Embryonic facial prominence (tissue), 1 donor: ENCODE results near the gene ARHGAP6.

ENCODE experiments used
- DNase-seq: peaks from one replicate; pipeline ENCODE4 v3.0.0-alpha.2; 2016; ENCODE audit errors: extremely low spot score

The ARHGAP6 gene

DNA sequence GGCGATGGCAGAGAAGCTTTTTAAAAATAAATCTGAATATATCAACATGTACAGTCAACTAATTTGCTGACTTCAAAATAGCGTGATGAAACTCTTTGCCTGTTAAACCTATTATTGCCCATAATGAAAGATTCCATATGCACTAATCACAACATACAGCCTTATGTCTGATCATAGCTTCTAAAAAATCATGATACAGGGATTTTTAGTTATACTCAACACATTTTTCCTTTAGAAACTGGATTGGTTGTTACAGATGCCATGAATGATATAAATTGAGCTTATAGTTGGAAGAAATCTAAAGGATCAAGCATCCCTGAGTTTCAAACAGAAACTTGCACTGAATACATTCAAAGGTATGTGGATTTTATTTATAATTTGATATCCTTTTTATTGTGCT is 372.6 kb downstream of the ARHGAP6 start, which contains the start of gene AMELX:
Gene AMELX, plus strand, starts transcription at position 301 of the 400 bp plus-strand sequence. CDS start 1,376 bp downstream, outside the sequence.
- no peak for DNase-seq

GRCh38 chrX:11290416-11291102 is 375.2 kb downstream of the ARHGAP6 start:
- no peak for DNase-seq

- no peak for DNase-seq
Observed at GRCh38 chrX:11287505-11287904, 378.2 kb downstream of the ARHGAP6 start.

- DNase-seq = peak; percentile 10
Observed at GRCh38 chrX:11285651-11286050, 380.1 kb downstream of the ARHGAP6 start.

DNA sequence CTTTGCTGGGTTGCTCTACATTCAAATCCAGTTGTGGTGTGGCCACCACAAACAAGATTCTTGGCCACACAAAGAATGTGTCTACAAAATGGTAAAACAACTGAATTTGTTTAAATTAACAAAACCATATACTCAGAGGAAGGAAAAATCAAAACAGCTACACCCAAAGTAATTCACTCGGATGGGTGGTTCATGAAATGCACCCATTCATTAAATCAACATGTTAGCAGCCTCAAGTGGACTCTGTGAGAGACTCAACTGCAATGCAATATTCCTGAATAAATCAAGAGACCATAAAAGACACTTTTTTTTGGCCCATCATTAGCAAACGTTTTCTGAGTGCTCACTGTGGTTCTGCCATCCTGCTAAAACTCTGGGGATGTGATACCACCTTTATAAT is 383.7 kb downstream of the ARHGAP6 start:
- no peak for DNase-seq

- no peak for DNase-seq
Observed at GRCh38 chrX:11273544-11273943, 392.2 kb downstream of the ARHGAP6 start.

GRCh38 chrX:11272863-11273262 is 392.9 kb downstream of the ARHGAP6 start:
- DNase-seq = no peak

DNA sequence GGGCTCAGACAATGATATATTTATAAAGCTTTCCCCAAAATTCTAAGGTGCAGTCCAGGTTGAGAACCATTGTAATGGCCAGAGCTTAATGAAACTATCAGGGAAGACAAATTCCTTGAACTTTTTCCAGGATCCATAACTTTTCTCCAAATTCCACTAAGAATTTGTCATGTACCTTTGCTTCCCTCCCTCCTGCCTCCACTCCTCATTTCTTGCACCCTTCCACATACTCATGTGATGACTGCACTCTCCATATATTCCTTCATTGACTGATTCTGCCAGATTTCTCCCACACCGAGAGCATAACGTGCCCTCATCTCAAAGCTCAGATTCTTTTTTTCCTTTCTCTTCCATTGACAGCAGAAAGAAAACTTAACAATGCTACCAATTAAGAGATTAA is 393.4 kb downstream of the ARHGAP6 start:
- DNase-seq = no peak

GRCh38 chrX:11269996-11270395 is 395.7 kb downstream of the ARHGAP6 start:
- no peak for DNase-seq

DNA sequence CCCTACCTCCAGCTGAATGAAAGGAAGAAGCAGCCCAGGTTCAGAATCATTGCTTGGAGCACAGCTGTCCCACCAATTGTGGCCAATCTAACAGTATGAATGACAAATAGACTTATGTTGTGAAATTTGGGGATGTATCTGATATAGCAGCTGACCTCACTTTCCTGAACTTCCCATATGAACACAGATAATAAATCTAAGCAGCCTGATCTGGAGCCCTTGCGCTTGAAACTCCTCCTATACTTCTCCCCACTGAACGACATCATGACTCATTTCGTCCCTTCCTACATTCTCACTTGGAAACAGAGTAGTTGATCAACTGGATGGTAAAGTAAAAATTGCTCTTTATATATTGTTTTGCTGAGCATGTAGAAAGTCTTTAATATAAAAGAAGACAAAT is 396.7 kb downstream of the ARHGAP6 start:
- DNase-seq = no peak

DNA sequence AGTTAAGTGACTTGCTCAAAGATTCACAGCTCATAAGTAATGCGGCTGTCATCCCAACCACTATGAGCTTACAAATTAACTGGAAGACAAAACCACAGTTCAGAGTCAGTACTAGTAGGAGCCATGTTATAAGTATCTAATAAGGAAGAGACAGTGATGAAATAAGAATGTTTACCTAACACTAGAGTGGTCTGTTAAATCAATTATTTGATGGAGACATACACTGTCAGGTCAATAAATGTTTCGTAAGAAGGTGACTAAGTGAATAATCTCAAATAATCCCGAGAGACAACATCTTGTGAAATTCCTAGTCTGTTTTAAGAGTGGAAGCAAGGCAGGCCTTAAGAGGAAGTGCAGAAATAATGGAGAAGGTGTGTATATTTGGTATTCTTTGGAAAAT is 398.3 kb downstream of the ARHGAP6 start:
- DNase-seq = no peak

DNA sequence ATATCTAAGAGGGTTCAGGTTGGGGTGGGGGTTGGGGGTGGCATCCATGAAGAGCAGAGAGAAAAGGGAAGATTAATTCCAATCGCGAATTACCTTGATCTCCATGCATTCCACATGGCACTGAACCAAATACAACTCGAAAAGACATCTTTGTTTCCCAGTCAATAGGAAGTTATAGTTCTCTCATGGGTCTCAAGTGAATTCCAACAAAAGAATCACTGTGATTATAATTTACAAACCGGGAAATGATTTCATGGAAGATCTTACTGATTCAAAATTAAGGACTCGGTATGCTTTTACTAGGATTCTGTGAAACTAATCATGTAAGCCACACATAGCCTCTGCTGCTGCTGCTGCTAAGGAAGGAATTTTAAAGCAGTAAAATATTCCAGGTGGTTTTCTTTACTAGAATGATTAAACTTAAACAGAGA is 399.1 kb downstream of the ARHGAP6 start:
- DNase-seq = no peak

DNA sequence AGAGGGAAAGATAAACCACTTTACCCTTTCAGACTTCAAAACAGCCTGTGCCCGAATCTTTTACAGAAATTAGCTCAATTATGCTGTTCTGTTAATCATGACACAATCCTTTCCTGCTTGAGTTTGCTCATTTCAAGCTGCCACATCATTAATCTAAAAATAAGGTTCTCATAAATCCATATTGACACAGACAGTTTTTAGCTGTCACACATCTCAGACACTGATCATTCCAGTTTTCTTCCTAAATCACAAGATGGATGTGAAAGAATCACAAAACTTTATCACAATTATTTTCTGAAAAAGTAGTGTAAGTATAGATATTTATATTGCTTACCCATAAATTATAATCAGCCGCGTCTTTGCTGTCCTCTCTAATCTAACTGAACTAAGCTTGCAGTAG is 400.4 kb downstream of the ARHGAP6 start:
- no peak for DNase-seq

GRCh38 chrX:11264925-11265324 is 400.8 kb downstream of the ARHGAP6 start:
- no peak for DNase-seq

DNA sequence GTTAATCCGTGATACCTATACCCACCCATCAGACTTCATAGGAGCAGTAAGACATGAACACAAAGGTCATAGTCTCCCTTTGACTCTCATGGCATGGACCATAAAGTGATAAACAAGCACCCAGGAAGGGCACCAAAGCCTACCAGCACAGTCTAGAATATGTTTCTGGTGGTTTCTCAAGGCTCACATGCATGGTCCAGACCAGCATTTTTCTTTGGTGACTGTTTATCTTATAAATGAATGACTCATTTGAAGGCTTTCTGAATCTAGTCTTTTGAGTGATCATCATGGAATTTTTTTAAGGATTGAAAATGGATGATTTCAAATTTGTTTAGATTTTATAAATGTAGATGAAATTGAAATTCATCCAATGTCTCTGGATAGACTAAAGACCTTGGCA is 404.5 kb downstream of the ARHGAP6 start:
- DNase-seq = no peak

DNA sequence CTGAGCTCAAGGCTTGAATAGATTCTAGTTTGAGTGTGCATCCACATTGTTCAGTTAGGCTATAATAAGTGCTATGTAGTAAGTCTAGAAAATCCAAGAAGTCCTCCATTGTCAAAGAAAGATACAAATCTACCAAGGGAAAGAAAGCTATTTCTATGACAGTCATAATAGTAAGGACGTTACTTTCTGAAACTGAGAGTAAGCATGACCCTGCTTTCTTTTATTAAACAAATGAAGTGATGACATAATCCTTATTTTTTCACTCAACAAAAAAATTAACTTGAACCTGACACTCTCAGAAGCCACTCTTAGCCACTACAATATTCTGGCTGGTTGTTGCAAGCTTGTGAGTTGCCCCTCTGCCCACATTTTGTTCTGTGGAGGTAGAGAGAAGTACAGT is 406.3 kb downstream of the ARHGAP6 start:
- DNase-seq = no peak

GRCh38 chrX:11257711-11258110 is 408.0 kb downstream of the ARHGAP6 start:
- DNase-seq = no peak

- no peak for DNase-seq
Observed at GRCh38 chrX:11257290-11257689, 408.4 kb downstream of the ARHGAP6 start.

- DNase-seq = no peak
Observed at GRCh38 chrX:11254417-11255109, 411.2 kb downstream of the ARHGAP6 start.

DNA sequence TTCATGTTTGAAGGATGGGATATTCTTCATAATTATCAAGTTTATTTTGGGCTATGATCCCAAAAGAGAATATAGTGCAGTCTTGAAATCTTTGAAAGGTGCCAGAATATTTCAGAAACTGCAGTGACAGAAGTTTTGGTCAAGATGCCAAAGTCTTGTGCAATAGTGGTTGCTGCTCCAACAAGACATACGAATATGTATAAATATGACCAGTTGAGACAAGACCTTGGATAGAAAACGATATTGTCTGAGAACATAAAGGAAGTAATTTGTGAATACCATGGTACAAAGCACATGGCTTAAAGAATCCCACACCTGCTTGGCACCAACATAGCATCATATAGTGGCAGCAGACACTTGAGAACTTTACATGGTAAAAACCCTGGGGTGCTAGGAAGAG is 421.1 kb downstream of the ARHGAP6 start:
- no peak for DNase-seq

DNA sequence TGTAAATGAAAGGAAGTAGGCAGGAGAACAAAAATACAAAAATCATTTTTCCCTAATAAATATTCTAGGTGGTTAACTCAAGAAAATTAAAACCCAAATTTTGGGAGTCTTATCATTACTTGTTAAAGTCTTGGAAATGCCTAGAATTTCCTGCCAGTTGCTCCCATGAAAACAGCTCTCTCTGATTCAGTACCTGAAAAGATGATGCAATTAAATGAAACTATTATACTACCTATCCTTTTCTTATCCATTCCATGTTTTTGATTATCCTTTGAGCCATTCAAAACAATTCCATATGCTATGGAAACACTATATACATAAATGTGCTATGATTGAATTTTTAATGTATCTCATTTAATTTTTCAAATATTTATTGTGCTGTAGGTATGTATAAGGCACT is 423.0 kb downstream of the ARHGAP6 start:
- no peak for DNase-seq

DNA sequence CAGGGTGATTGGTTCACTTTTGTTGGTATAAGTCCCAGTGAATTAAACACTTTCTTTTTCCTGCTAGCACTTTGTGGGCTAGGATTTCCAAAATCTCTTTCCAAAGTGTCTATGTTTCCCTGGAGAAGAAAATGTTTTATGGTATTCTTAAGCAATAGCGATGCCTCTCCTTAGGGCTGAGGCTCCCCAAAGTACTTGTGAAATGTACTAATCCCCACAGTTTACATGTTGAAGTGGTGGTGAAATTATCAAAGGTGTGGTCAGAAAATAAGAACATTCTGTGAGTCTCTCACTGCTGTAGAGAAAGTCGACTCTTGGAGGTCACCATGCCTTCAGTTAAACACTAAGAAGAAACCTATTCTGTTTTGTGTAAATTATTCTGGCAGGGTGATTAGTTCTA is 424.0 kb downstream of the ARHGAP6 start:
- DNase-seq = no peak

- no peak for DNase-seq
Observed at GRCh38 chrX:11239230-11239629, 426.5 kb downstream of the ARHGAP6 start.
